ENCODE data around the gene CDHR1.
"Not testable (repeated sequence)": the region's sequence is repeated elsewhere in the genome, so short reads cannot be mapped to it uniquely, and the experiment has no call there.

Gene CDHR1

DNA sequence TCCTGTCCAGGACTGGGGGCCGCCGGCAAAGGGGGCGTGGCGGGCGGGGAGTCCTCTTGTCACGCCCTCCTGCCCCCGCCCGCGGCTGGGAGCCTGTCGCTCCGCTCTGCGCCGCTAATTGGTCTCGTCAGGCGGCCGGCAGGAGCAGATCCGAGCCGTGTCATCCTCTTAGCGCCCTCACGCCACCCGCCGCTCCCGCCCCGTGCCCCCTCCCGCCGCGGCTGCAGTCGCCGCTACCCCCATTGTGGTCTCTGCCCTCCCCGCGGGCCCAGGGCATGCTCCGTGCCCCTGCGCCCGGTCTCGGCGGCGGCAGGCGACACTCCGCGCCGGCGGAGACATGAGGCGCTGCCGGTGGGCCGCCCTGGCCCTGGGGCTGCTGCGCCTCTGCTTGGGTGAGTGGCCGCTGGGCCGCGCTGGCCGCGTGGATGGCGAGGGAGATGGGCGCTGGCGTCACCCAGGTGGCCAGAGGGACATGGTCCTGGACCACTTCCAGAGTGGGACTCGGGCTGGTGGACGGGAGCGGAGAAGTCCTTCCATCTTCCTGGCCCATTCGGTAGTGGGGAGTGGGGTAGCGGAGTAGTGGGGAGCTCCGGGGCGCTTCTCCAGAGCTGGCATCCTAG is at the start of gene CDHR1:
CDHR1 (plus strand) TSS at position 114 of the 620 bp plus-strand sequence; CDS start at position 338, 224 bp downstream.
- peak; percentile 63 for DNase-seq

- no peak for DNase-seq
Observed at GRCh38 chr10:84147347-84147746, 47.0 kb upstream of the CDHR1 start.

GRCh38 chr10:84148006-84148597 is 46.2 kb upstream of the CDHR1 start:
- peak; percentile 44 for DNase-seq

DNA sequence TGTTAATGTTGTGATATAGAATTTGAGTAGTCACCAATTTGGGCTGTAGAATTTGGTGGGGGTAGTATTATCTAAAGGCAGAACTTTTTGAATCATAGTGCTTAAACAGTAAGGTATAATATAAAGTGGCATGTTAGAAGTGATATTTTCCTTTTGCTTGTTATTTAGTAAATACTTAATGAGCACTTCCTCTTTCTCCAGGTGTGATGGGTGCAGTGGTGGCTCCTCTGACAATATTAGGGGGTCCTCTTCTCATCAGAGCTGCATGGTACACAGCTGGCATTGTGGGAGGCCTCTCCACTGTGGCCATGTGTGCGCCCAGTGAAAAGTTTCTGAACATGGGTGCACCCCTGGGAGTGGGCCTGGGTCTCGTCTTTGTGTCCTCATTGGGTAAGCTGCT is 44.5 kb upstream of the CDHR1 start:
- DNase-seq: no peak

DNA sequence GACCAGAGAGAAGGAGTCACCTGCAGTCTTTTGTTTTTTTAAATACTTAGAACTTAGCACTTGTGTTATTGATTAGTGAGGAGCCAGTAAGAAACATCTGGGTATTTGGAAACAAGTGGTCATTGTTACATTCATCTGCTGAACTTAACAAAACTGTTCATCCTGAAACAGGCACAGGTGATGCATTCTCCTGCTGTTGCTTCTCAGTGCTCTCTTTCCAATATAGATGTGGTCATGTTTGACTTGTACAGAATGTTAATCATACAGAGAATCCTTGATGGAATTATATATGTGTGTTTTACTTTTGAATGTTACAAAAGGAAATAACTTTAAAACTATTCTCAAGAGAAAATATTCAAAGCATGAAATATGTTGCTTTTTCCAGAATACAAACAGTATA is 41.6 kb upstream of the CDHR1 start:
- no peak for DNase-seq

DNA sequence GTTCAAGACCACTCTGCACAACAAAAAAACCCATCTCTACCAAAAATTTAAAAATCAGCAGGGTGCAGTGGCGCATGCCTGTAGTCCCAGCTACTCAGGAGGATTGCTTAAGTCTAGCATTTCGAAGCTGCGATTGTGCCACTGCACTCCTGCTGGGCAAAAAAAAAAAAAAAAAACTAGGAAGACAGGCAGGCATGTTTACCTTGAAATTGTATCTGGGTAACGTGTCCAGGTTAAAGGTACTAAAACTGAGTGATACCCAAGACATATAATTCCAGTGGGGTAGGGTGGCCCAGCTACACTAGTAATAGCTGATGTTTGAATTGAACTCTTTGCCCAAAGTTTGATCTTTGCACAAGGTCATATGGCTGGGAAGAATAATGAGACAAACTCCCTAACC is 38.8 kb upstream of the CDHR1 start:
- no peak for DNase-seq

DNA sequence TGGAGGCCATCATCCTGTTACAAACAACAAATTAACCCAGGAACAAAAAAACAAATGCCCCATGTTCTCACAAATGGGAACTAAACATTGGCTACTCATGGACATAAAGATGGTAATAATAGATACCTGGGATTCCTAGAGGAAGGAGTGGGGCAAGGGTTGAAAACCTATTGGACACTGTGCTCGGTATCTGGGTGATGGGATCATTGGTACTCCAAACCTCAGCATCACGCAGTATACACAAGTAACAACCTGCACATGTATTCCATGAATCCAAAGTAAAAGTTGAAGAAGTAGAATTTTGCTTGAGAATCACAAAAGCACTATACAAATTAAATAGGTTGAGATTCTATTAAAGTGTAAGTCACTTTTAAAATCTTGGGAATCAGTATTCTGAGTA is 38.3 kb upstream of the CDHR1 start:
- no peak for DNase-seq

DNA sequence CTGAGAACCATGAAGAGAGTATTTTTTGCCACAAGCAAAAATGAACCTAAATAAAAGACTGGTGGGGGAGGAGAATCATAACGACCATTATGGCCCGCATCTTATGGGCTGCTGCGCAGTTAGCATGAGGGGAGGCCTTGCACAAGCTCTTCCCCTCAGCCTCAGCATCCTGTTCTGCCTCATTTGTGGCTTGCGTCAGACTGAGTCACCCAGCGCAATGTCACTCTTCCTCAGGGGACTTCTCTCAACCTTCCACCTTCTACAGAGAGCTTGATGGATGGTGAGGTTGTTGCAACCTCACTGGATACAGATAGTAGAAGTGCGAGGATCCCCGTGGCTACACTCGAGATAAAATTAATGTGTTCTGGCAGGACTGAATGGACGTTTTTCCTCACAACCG is 37.6 kb upstream of the CDHR1 start:
- DNase-seq: no peak

DNA sequence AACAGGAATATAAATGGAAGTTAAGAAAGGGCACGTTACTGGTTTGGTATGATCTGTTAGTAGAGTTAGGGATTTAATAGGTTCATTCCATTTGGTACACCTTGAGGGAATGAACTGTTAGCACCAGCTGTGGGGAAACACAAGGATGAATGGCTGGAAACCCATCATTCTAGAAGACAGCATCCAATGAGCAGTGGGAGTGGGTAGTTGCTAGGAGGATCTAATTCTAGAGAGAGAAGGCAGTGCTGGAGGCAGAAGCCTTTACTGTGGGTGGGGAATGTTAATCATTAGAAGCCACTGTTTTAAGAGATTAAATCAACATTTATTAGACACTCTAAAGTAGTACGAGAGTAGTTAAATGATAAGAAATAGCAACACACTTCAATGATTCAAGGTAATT is 36.3 kb upstream of the CDHR1 start:
- DNase-seq: no peak

- DNase-seq: no peak
Observed at GRCh38 chr10:84158550-84158949, 35.8 kb upstream of the CDHR1 start.

DNA sequence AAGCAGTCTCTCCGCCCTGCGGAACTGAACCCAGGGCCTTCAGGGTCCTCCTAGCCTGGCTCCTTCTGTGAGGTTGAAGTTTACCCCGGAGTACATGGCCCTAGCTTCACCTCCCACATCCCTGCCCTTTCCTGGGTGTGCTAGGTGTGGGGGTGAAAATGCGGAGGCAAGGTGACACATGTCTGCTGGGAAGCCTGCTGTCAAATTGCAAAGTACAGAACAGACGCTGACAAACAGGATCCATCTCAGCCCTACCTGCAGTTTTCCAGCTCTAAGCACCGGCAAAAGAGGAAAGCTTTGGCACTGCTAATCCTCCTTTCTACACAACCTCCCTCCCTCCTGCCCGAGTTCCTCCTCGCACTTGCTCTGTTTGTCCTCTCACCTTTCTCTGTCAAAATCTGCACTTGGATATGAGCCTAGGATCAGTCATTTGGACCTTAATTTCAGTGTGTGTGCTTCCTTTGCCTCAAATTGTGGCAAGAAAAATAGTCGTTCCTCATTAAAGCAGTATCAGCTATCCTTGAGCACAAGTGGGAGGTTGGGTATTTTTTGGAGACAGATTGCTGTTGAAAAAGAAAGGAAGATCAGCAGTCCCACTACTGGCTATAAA is 35.2 kb upstream of the CDHR1 start:
- DNase-seq: no peak

DNA sequence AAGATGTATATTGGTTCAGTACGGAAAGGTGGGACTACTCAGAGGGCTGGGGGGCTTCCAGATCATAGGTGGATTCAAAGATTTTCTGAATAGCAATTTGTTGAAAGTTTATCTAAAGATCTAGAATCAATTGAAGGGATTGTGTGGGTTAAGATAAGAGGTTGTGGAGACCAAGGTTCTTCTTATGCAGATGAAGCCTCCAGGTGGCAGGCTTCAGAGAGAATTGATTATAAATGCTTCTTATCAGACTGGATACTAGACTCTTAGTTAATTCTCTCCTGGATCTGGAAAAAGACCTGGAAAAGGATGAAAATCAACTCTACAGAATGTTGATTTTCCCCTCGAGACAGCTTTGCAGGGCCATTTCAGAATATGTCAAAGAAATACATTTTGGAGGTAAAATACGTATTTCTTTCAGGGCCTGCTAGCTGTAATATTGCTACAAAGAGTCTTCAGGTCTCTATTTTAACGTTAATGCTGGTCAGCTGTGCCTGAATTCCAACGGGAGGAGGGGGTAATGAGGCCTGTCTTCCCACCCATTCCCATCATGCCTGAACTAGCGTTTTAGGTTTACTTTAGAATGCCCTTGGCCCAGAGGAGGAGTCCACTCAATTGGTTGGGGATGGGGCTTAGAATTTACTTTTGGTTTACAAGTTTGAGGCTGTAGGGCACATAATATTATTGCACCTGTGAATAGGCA is 33.5 kb upstream of the CDHR1 start:
- no peak for DNase-seq

DNA sequence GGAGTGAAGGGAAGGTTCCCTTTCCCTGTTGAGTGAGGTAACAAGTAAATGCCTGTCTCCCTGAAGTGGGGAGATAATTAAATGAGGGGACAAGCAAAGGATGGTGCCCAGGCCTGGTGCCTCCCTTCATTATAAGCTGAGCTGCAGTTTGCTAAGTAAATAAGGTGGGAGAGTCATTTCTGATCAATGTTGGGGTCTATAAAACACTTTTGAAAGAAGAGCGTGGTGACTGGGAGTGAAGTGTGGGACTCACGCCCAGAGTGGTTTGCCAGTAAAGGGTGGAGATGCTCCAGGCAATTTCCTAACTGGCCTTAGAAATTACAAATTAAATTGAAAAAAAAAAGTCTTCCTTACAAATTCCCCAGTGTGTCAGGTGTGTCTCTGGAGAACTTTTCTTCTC is 30.3 kb upstream of the CDHR1 start:
- no peak for DNase-seq

GRCh38 chr10:84164442-84164841 is 29.9 kb upstream of the CDHR1 start:
- DNase-seq: no peak

DNA sequence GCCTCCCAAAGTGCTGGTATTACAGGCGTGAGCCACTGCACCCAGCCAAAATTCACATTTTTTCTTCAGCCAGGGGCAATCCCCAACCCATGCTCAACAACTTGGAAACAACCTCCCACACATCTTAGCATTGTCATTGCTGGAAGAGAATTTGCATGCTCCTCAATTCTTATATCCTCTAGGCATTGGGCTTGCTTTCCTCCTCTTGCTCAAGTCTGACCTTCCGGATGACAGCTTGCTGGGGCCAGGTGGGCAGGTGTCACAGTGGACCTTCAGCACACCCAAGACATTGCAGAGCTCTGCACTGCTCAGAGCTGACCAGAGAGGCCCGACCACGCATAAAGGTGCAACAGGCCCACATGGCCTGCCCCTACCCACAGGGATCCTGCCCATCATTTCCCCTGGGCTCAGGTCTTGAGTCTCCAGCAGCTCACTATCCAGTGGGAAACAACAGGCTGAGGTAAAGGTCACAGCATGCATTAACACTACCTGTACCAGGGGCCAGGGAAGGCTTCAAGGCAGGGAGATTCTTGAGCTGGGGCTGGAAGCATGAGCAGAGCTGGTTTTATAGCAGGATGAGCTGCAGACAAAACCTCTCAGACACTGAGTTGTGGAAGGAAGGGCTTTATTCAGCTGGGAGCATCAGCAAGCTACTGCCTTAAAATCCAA is 27.6 kb upstream of the CDHR1 start:
- no peak for DNase-seq

GRCh38 chr10:84167289-84167653 is 27.1 kb upstream of the CDHR1 start:
- DNase-seq: not testable (repeated sequence)

DNA sequence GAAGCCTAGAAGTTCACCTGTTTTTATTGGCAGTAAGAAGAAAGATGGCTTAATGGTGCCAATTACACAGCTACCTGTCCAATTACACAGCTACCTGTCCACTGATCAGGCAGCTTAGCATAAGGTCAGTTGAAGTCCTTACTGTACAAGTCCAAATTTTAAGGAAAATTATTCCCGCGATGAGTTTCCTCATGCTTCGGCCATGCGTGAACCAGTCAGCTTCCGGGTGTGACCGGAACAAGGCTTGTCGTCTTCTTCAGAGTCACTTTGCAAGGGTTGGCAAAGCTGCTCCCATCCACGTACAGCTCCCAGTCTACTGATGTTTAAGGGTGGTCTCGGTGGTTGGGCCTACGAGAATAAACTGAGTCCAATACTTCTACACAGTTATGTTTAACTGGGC is 26.0 kb upstream of the CDHR1 start:
- not testable (repeated sequence) for DNase-seq

DNA sequence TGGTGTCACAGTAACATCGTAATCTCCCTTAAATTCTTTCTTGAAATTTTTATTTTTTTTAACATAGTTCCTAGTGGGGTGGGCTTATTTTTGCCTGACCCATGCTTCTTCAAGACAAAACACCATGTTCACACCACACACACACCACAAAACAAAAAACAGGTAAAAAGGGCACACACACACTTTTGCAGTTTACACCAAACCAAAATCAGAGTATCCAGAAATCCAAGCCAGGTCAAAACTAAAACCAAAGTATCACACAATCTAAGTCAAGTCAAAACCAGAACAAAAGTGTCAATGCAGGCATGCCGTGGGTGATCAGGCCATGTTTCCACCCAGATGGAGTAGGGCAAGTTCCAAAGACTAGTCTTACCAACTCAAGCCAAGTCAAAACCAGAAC is 23.1 kb upstream of the CDHR1 start:
- not testable (repeated sequence) for DNase-seq

- DNase-seq: not testable (repeated sequence)
Observed at GRCh38 chr10:84171700-84172466, 22.5 kb upstream of the CDHR1 start.

- DNase-seq: no peak
Observed at GRCh38 chr10:84172467-84173356, 21.6 kb upstream of the CDHR1 start.

DNA sequence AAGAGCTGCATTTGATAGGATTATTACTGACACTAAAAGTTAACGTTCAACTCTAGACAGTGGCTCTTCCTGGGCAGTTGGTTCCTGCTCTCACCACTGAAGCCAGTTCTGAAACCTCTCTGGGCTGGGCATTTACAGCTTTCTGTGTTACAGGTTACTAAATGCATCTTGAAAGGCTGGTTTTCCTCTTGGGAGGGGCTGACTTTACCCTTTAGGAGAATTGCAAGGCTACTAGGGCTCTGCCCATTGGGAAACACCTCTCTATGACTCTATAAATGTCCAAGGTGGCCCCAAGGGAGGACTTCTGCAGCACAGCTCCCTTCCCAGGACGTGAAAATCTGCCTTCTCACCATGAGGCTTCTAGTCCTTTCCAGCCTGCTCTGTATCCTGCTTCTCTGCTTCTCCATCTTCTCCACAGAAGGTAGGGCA is 20.8 kb upstream of the CDHR1 start, which contains the start of gene GPR15LG:
GPR15LG (plus strand) TSS at position 301 of the 429 bp plus-strand sequence; CDS start at position 352, 51 bp downstream.
- DNase-seq: no peak
